Vagina (tissue), 2 donors: ENCODE measurements around the gene TAF11L7.
"Not testable (repeated sequence)": the region's sequence is repeated elsewhere in the genome, so short reads cannot be mapped to it uniquely, and the experiment has no call there.

Experiments used
- CTCF ChIP-seq, 3 experiments: fragments of 450-650 bp in 2 of 3; fragments of 200-600 bp in 1 of 3; sonication (generic) in 1 of 3; IDR thresholded peaks; one replicate each; pipeline ENCODE4 v1.5.1; 2017 to 2019; ENCODE audit warnings: antibody characterized with exemption in 3 of 3, mild to moderate bottlenecking in 2 of 3, moderate library complexity in 2 of 3
- POLR2A ChIP-seq, 2 donors: fragments of 450-650 bp; IDR thresholded peaks; one replicate each; pipeline ENCODE4 v1.6.1; 2017; ENCODE audit warnings: antibody characterized with exemption in 2 of 2, mild to moderate bottlenecking in 2 of 2, moderate library complexity in 2 of 2
- POLR2AphosphoS5 ChIP-seq, 2 donors: sonication (generic); formaldehyde crosslinking; IDR thresholded peaks; one replicate each; pipeline ENCODE4 v1.9.0; 2017; ENCODE audit warnings: antibody characterized with exemption in 2 of 2, mild to moderate bottlenecking in 2 of 2, low read depth in 1 of 2; ENCODE audit not compliant: insufficient read depth in 1 of 2

GRCh38 chr5:17590860-17591259 lies 5.3 kb upstream of the TAF11L7 start, which contains the start of gene TAF11L8:
- TF ChIP-seq CTCF (IDR thresholded peaks at IDR 0.05); POLR2A (IDR thresholded peaks at IDR 0.05); POLR2AphosphoS5 (IDR thresholded peaks at IDR 0.05; ENCODE audit: insufficient read depth in 1 of 2, low read depth in 1 of 2): not testable (repeated sequence)
